Measurements from ENCODE around the gene VAPB.

- TF ChIP-seq POLR2A (IDR thresholded peaks at IDR 0.05; ENCODE audit: low read length) (no peak), GATA1 (IDR thresholded peaks at IDR 0.05; ENCODE audit: low read depth, low read length) (no peak)
Observed at GRCh38 chr20:58340151-58340550, 48.9 kb upstream of the VAPB start.

Data from erythroblast (primary cell).